ENCODE data around the gene ZBTB20. TPM values are rescaled to one million over a fixed set of nuclear protein-coding genes. Genes with fewer than 3 reads are reported as not detected.

ZBTB20 gene
- total RNA-seq, 1 experiment from 2014 or later: 12.8 TPM

GRCh38 chr3:114841515-114841914, 305.6 kb downstream of the ZBTB20 start:
- Histone ChIP-seq H3K4me3 (ENCODE audit: low read depth, low read length) (no peak overlapping the region), H3K9me3 (no peaks in the 10 kb centered on the region), H3K36me3 (ENCODE audit: control insufficient read depth, insufficient read depth, low read length) (no peaks in the 10 kb centered on the region), H3K27me3 (replicated peaks; ENCODE audit: control insufficient read depth, insufficient read depth, low read length) (no peaks in the 10 kb centered on the region), H3K4me1 (peaks cover 4% of the 10 kb centered on the region; the same call in 1 of the 2 replicates)
- Mint-ChIP-seq H3K9me3 (ENCODE audit: unreplicated experiment) (no peaks in the 10 kb centered on the region), H3K4me1 (ENCODE audit: low read depth, unreplicated experiment) (peaks cover 16% of the 10 kb centered on the region), H3K4me3 (ENCODE audit: unreplicated experiment) (no peak overlapping the region), H3K27me3 (ENCODE audit: insufficient read depth, unreplicated experiment) (peaks cover 3% of the 10 kb centered on the region), H3K27ac (ENCODE audit: unreplicated experiment) (no peak overlapping the region), H3K36me3 (ENCODE audit: insufficient read depth, unreplicated experiment) (no peaks in the 10 kb centered on the region)
- DNase-seq: no peak
- no peak for TF ChIP-seq CTCF (IDR thresholded peaks at IDR 0.05; ENCODE audit: insufficient read depth in 1 of 2, low read depth in 1 of 2, low read length in 1 of 2, severe bottlenecking in 1 of 2, unreplicated experiment in 1 of 2)
- intact Hi-C loops (cut with micrococcal nuclease; ENCODE audit: unreplicated experiment): no loop called here
- CTCF ChIA-PET: no interaction called here
- POLR2A ChIA-PET: no interaction called here
- no TSS peak for BruUV-seq (replicated peaks)

GRCh38 chr3:114839476-114839875, 307.6 kb downstream of the ZBTB20 start:
- ChIA-PET POLR2A (no interaction called here), CTCF (no interaction called here)
- no peak overlapping the region for H3K4me3 Mint-ChIP-seq (ENCODE audit: unreplicated experiment)
- Histone ChIP-seq H3K27me3 (replicated peaks; ENCODE audit: control insufficient read depth, insufficient read depth, low read length) (no peaks in the 10 kb centered on the region), H3K4me1 (peaks cover 6% of the 10 kb centered on the region; the same call in 1 of the 2 replicates), H3K4me3 (ENCODE audit: low read depth, low read length) (no peak overlapping the region), H3K36me3 (ENCODE audit: control insufficient read depth, insufficient read depth, low read length) (no peaks in the 10 kb centered on the region), H3K9me3 (no peaks in the 10 kb centered on the region)
- H3K9me3 Mint-ChIP-seq (ENCODE audit: unreplicated experiment): no peaks in the 10 kb centered on the region
- intact Hi-C loops (cut with micrococcal nuclease; ENCODE audit: unreplicated experiment): loop anchor here (10.0 kb wide), 1 partner anchor 125 kb away; no protein-coding TSS in a partner anchor
- no peak for DNase-seq
- BruUV-seq (replicated peaks): no TSS peak
- peaks cover 4% of the 10 kb centered on the region for H3K27me3 Mint-ChIP-seq (ENCODE audit: insufficient read depth, unreplicated experiment)
- H3K27ac Mint-ChIP-seq (ENCODE audit: unreplicated experiment): no peak overlapping the region
- no peak for TF ChIP-seq CTCF (IDR thresholded peaks at IDR 0.05; ENCODE audit: insufficient read depth in 1 of 2, low read depth in 1 of 2, low read length in 1 of 2, severe bottlenecking in 1 of 2, unreplicated experiment in 1 of 2)
- peaks cover 20% of the 10 kb centered on the region for H3K4me1 Mint-ChIP-seq (ENCODE audit: low read depth, unreplicated experiment)
- H3K36me3 Mint-ChIP-seq (ENCODE audit: insufficient read depth, unreplicated experiment): no peaks in the 10 kb centered on the region

GRCh38 chr3:114838025-114838424, 309.1 kb downstream of the ZBTB20 start:
- BruUV-seq (replicated peaks): no TSS peak
- no peaks in the 10 kb centered on the region for H3K36me3 ChIP-seq (ENCODE audit: control insufficient read depth, insufficient read depth, low read length)
- H3K4me1 Mint-ChIP-seq (ENCODE audit: low read depth, unreplicated experiment): peaks cover 20% of the 10 kb centered on the region
- CTCF ChIA-PET: no interaction called here
- no peak overlapping the region for H3K4me3 Mint-ChIP-seq (ENCODE audit: unreplicated experiment)
- POLR2A ChIA-PET: no interaction called here
- no peaks in the 10 kb centered on the region for H3K9me3 ChIP-seq
- no peak overlapping the region for H3K27ac Mint-ChIP-seq (ENCODE audit: unreplicated experiment)
- no peak for TF ChIP-seq CTCF (IDR thresholded peaks at IDR 0.05; ENCODE audit: insufficient read depth in 1 of 2, low read depth in 1 of 2, low read length in 1 of 2, severe bottlenecking in 1 of 2, unreplicated experiment in 1 of 2)
- H3K4me3 ChIP-seq (ENCODE audit: low read depth, low read length): no peak overlapping the region
- no peaks in the 10 kb centered on the region for H3K27me3 ChIP-seq (replicated peaks; ENCODE audit: control insufficient read depth, insufficient read depth, low read length)
- peaks cover 6% of the 10 kb centered on the region; the same call in 1 of the 2 replicates for H3K4me1 ChIP-seq
- intact Hi-C loops (cut with micrococcal nuclease; ENCODE audit: unreplicated experiment): loop anchor here (10.0 kb wide), 1 partner anchor 127 kb away; no protein-coding TSS in a partner anchor
- no peaks in the 10 kb centered on the region for H3K36me3 Mint-ChIP-seq (ENCODE audit: insufficient read depth, unreplicated experiment)
- no peak for DNase-seq
- no peaks in the 10 kb centered on the region for H3K9me3 Mint-ChIP-seq (ENCODE audit: unreplicated experiment)
- H3K27me3 Mint-ChIP-seq (ENCODE audit: insufficient read depth, unreplicated experiment): peaks cover 5% of the 10 kb centered on the region

All from Caco-2 (cell line).